GM13977 (cell line): Measurements from ENCODE around the gene DAPK1.
"Not testable (repeated sequence)": the region's sequence is repeated elsewhere in the genome, so short reads cannot be mapped to it uniquely, and the experiment has no call there.

Experiments
- DNase-seq: peaks from one replicate; pipeline ENCODE4 v3.0.0; 2012; ENCODE audit warnings: low spot score
- in situ Hi-C: fragments of 300-500 bp; cut with MboI; formaldehyde crosslinking; loops from one replicate; pipeline ENCODE4 v1.12.0; 2022; ENCODE audit warnings: low sequenced_read_pairs, low pct_unique_long_range_greater_than_20kb, mixed read lengths, inconsistent platforms; ENCODE audit not compliant: unreplicated experiment
- TF ChIP-seq, protein P1 (sequence below): IDR thresholded peaks from 2 replicates; pipeline ENCODE4 v1.5.1; 2012; ENCODE audit warnings: mild to moderate bottlenecking, control low read depth; ENCODE audit not compliant: insufficient read depth; ENCODE audit errors: extremely low read depth, missing control alignments

DAPK1 gene

DNA sequence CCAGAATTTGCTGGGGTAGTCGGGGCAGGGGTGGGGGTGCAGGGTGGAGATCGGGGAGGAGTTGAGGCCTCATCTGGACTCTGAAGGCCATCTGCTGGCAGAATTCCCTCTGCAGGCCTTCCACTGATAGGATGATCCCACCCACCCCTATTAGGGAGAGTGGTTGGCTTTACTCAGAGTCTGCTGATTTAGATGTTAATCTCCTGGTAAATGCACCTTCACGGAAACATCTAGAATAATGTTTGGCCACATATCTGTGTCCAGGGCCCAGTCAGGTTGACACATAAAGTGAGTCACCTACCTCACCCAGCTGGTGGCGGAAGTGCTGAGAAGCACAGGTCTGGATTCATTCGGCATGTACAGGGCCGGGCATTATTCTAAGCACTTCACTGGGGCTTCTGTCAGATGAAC, 50.0 kb downstream of the DAPK1 start:
- TF ChIP-seq, protein P1, sequence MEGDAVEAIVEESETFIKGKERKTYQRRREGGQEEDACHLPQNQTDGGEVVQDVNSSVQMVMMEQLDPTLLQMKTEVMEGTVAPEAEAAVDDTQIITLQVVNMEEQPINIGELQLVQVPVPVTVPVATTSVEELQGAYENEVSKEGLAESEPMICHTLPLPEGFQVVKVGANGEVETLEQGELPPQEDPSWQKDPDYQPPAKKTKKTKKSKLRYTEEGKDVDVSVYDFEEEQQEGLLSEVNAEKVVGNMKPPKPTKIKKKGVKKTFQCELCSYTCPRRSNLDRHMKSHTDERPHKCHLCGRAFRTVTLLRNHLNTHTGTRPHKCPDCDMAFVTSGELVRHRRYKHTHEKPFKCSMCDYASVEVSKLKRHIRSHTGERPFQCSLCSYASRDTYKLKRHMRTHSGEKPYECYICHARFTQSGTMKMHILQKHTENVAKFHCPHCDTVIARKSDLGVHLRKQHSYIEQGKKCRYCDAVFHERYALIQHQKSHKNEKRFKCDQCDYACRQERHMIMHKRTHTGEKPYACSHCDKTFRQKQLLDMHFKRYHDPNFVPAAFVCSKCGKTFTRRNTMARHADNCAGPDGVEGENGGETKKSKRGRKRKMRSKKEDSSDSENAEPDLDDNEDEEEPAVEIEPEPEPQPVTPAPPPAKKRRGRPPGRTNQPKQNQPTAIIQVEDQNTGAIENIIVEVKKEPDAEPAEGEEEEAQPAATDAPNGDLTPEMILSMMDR = no peak
- in situ Hi-C loops = no loop called here
- no peak for DNase-seq

DNA sequence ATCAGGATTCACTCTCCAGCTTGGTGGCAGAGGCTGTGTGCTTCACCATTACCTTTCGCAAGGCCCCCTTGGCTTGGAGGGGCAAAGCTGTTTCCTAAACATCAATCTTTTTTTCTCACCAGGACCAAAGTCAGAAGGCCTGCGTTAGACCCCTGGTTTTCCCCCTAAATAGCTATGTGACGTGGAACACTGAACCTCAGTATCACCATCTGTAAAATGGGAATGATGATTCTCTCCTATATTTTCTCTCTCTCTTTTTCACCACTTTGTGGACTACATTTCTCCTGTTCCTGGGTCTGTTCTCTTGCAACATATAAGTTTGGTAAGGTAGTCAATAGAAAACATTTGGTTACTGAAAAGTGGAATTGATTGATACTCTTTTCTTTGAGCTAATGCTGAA, 50.5 kb downstream of the DAPK1 start:
- TF ChIP-seq, protein P1 = no peak
- in situ Hi-C loops = no loop called here
- DNase-seq = no peak

DNA sequence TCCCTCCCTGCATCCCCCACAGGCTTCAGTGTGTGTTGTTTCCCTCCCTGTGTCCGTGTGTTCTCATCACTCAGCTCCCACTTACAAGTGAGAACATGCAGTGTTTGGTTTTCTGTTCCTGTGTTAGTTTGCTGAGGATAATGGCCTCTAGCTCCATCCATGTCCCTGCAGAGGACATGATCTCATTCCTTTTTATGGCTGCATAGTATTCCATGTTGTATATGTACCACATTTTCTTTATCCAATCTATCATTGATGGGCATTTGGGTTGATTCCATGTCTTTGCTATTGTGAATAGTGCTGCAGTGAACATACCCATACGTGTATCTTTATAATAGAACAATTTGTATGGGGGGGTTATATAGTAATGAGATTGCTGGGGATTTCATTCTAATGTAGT, 51.4 kb downstream of the DAPK1 start:
- DNase-seq, in situ Hi-C loops: not testable (repeated sequence)

DNA sequence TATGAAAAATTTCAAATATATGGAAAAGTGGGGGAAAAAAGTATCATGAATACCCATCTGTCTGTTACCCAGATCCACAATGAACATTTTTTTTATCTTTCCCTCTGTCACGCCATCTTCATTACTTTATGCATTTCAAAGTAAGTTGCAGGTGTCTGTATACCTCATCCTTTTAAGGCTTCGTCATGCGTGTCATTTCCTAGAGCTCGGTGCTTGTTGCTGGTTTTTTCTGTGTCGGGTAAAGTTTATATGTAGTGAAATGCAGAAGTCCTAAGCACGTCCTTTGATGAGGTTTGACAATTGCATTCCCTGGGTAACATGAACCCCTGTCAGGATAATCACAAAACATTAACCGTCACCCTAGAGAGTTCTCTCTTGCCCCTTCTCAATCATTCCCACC, 52.1 kb downstream of the DAPK1 start:
- in situ Hi-C loops = no loop called here
- DNase-seq = no peak

DNA sequence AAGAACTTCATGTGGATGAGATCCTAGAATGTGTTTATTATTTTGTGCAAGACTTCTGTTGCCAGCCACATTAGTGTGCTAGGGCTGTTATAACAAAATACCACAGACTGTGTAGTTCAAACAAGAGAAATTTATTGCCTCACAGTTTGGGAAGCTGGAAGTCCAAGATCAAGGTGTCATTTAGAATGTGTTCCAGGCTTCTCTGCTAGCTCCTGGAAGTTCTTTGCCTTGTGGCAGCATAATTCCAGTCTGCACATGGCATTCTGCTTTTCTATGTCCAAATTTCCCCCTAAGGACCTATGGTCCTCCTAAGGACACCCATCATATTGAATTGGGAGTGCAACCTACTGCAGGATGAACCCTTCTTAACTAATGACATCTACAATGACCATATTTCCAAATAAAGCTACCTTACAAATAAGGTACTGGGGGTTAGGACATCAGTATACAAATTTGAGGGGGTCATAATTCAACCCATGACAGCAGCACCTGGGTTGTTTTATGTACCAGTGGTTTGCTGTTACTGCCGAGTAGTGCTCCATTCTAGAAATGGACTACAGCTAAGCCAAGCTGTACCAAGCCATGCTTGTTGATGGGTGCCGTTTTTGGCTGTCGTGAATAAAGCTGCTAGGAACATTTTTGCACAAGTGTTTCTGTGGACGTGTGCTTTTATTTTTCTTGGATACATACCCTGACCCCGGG, 52.7 kb downstream of the DAPK1 start:
- in situ Hi-C loops = no loop called here
- TF ChIP-seq, protein P1 = no peak
- DNase-seq = no peak

More for the DNA sequence above, 52.1 kb downstream of the DAPK1 start:
- TF ChIP-seq, protein P1 = no peak

DNA sequence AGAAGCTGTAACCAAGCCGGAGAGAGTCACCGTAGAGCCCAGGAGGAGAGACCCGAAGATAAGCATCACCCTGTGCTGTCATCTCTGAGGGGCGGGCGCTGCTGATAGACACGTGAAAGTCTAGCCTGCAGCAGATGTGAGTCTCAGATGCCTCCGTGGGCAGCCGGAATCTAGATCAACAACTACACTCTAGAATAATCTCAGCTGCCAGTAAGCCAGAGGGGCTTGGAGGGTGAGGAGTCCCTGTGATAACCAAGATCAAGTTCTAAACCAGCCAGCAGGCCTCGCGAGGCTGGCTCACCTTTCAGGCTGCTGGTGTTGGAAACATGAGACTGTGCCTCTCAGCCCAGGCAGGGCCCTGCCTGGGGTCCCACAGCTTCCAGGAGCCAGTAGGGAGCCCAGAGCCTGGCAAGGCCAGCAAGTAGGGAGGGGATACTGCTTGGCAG, 54.1 kb downstream of the DAPK1 start:
- DNase-seq = no peak
- TF ChIP-seq, protein P1 = no peak
- in situ Hi-C loops = no loop called here

DNA sequence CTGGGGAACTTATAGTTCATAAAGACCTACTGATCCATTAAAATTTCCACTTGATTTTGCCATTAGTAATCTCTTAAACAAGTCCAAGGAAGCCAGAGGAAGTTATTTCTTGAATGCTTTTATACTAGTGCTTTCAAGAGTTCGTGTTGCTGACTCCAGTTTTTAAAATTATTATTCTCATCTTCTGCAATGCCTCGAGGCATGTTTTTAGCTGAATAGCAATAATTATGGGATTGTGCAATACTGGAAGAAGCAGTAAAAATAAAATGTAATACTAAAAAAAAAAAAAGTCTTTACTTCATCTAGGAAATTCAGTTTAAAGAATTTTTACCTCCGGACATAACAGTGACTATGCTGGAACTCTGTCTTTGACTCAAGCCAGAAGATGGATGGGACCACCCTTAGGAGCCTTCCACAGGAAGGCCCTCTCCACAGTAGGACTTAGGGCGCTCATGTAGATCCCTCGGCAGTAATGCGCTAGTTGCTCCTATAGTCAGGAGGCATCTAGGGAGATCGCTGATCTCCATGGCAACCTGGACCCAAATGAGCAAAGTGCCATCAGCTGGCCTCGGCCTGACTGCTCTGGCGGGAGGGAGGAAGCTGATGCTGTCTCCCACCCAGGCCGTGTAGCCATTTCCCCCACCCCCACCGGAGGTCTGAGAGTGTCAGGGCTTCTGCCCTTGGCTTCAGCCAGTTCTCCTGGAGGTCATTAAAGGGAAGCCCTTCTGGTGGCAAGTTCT, 56.7 kb downstream of the DAPK1 start:
- in situ Hi-C loops = no loop called here
- DNase-seq = no peak
- TF ChIP-seq, protein P1 = no peak
